GM18505 (cell line): ENCODE data around the gene UBASH3B.
A peak's percentile ranks its signal among the peaks of the same experiment; 100 is the strongest.

Experiments used
- ATAC-seq: cut with Tn5 transposase; IDR thresholded peaks from one replicate; pipeline ENCODE4 v1.9.1; 2021; ENCODE audit not compliant: unreplicated experiment
- POLR2A ChIP-seq: IDR thresholded peaks from 4 replicates; pipeline ENCODE4 v1.6.1; 2011; ENCODE audit warnings: borderline replicate concordance; ENCODE audit not compliant: insufficient read depth, insufficient read length; ENCODE audit errors: extremely low read depth

The UBASH3B gene

GRCh38 chr11:122731500-122731913, 76.0 kb downstream of the UBASH3B start:
- no peak for TF ChIP-seq POLR2A
- ATAC-seq = no peak

GRCh38 chr11:122732342-122733315, 77.1 kb downstream of the UBASH3B start:
- ATAC-seq = no peak
- no peak for TF ChIP-seq POLR2A

- no peak for ATAC-seq
- TF ChIP-seq POLR2A = no peak
These were observed 77.8 kb downstream of the UBASH3B start for GRCh38 chr11:122733318-122733717.

GRCh38 chr11:122734848-122735496, 79.5 kb downstream of the UBASH3B start:
- no peak for TF ChIP-seq POLR2A
- no peak for ATAC-seq

GRCh38 chr11:122737951-122738693, 82.6 kb downstream of the UBASH3B start:
- TF ChIP-seq POLR2A = no peak
- ATAC-seq = no peak

GRCh38 chr11:122741613-122742300, 86.2 kb downstream of the UBASH3B start:
- no peak for TF ChIP-seq POLR2A

GRCh38 chr11:122742301-122743018, 86.9 kb downstream of the UBASH3B start:
- ATAC-seq = no peak

More at GRCh38 chr11:122741613-122742300, 86.2 kb downstream of the UBASH3B start:
- no peak for ATAC-seq

GRCh38 chr11:122743097-122743741, 87.7 kb downstream of the UBASH3B start:
- no peak for ATAC-seq
- TF ChIP-seq POLR2A = no peak

More at GRCh38 chr11:122742301-122743018, 86.9 kb downstream of the UBASH3B start:
- TF ChIP-seq POLR2A = no peak

GRCh38 chr11:122743949-122744348, 88.4 kb downstream of the UBASH3B start:
- peak; percentile 76 for TF ChIP-seq POLR2A

GRCh38 chr11:122744357-122744756, 88.8 kb downstream of the UBASH3B start:
- TF ChIP-seq POLR2A = no peak
- ATAC-seq = no peak

More at GRCh38 chr11:122743949-122744348, 88.4 kb downstream of the UBASH3B start:
- peak; percentile 48 for ATAC-seq

GRCh38 chr11:122745111-122745510, 89.6 kb downstream of the UBASH3B start:
- no peak for ATAC-seq
- TF ChIP-seq POLR2A = no peak
